ENCODE measurements around the gene PRM2. TPM values are rescaled to one million over a fixed set of nuclear protein-coding genes. Genes with fewer than 3 reads are reported as not detected.

PRM2 gene
- total and polyA plus RNA-seq, 2 of the 8 experiments (the other 6 are each of a cell fraction or from before 2014, with no cell fraction given), result not detected

DNA sequence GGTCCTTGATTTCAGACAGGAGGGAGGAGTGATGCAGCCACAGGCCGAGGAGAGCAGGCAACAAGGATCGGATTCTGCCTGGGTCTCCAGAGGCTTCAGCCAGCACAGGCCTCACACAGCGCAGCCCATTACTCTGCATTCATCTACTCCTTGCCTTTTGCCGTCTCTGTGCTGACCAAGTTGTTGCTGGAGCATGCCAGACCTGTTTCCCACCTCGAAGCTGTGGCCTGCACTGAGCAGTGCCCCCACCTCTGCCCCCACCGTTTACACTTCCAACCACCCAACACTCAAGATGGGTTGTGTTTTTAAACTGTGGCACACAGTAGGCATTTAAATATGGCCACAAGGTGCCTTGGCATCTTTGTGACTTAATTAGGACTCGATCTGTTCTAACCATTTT, 1.3 kb downstream of the PRM2 start (continued):
- TF ChIP-seq, protein P1, sequence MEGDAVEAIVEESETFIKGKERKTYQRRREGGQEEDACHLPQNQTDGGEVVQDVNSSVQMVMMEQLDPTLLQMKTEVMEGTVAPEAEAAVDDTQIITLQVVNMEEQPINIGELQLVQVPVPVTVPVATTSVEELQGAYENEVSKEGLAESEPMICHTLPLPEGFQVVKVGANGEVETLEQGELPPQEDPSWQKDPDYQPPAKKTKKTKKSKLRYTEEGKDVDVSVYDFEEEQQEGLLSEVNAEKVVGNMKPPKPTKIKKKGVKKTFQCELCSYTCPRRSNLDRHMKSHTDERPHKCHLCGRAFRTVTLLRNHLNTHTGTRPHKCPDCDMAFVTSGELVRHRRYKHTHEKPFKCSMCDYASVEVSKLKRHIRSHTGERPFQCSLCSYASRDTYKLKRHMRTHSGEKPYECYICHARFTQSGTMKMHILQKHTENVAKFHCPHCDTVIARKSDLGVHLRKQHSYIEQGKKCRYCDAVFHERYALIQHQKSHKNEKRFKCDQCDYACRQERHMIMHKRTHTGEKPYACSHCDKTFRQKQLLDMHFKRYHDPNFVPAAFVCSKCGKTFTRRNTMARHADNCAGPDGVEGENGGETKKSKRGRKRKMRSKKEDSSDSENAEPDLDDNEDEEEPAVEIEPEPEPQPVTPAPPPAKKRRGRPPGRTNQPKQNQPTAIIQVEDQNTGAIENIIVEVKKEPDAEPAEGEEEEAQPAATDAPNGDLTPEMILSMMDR (IDR thresholded peaks at IDR 0.05; ENCODE audit: control extremely low read depth in 1 of 3, insufficient read depth in 1 of 3, low read depth in 1 of 3, low read length in 3 of 3), result no peak
- no peak for TF ChIP-seq TCF12 (IDR thresholded peaks at IDR 0.05; ENCODE audit: low read depth, low read length)
- TF ChIP-seq RXRA (IDR thresholded peaks at IDR 0.05; ENCODE audit: insufficient read depth, low read depth, low read length), result no peak
- TF ChIP-seq SIN3A (conservative IDR thresholded peaks at IDR 0.05 in 1 of 2, IDR thresholded peaks at IDR 0.05 in 1 of 2; ENCODE audit: low read depth in 1 of 2, low read length in 2 of 2), result no peak

Data from H1 (cell line).